GM18867 (cell line): ENCODE measurements around the gene UTP14A.

Source experiments
- ATAC-seq: cut with Tn5 transposase; IDR thresholded peaks from one replicate; pipeline ENCODE4 v1.9.1; 2021; ENCODE audit warnings: mild to moderate bottlenecking, moderate library complexity; ENCODE audit not compliant: unreplicated experiment

The UTP14A gene

GRCh38 chrX:129945131-129945530 lies 39.2 kb downstream of the UTP14A start:
- no peak for ATAC-seq

GRCh38 chrX:129953334-129953648 lies 47.3 kb downstream of the UTP14A start:
- no peak for ATAC-seq

GRCh38 chrX:129953881-129954280 lies 47.9 kb downstream of the UTP14A start:
- ATAC-seq: no peak

GRCh38 chrX:129954804-129955203 lies 48.8 kb downstream of the UTP14A start:
- no peak for ATAC-seq

- ATAC-seq: no peak
These were observed 49.7 kb downstream of the UTP14A start for GRCh38 chrX:129955682-129956081.

DNA sequence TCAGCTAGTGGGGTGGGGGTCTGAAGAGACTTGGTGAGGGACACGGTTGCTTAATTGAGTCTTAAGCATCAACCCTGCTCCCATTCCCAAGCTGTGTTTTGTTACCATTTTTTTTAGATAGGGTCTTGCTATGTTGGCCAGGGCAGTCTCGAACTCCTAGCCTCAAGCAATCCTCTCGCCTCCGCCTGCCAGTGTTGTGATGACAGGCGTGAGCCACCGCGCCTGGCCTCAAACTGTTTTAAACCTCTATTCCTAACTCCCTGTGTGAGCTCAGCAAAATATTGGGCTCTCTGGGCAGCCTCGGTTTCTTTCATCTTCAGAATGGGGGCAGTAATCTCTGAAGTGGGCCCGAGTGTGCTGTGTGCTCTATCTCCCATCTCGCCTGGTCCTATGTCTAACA lies 50.2 kb downstream of the UTP14A start:
- no peak for ATAC-seq

GRCh38 chrX:129956765-129957164 lies 50.8 kb downstream of the UTP14A start:
- ATAC-seq: no peak

- peak; percentile 67 for ATAC-seq
These were observed 51.5 kb downstream of the UTP14A start for GRCh38 chrX:129957241-129958082.

DNA sequence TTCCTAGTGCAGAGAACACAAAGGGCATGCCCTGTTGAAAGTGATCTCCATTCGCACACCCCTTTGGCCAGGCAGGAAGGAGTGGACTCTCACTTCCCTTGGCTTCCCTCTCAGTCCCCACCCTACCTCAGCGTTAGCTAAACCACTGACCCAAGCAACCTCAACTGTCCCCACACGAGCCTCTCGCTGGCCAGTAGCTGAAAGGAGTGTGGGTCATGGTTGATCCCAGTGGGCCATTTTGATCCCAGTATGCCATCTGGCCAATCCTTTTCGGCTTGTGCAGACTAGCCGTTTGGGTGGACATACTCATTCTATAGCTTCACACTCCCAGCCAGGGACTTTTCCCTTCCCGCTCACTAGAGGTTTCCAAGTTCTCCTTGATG lies 52.1 kb downstream of the UTP14A start:
- no peak for ATAC-seq

GRCh38 chrX:129958814-129959492 lies 53.0 kb downstream of the UTP14A start:
- no peak for ATAC-seq

DNA sequence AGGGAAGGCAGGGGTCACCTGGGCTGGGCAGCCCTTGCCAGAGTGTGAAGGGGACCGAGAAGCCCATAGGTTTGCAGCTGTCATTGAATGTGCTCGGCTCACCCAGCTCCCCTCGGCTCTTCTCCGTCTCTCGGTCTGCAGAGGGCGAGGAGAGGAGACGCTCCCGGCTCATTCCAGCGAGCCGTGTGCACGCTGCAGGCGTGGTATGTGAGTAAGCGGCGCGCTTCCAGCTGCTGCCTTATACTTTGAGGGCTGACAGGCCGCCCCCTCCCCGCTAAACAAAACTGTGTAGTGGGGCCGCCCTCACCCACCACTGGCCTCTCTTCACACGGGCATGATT lies 53.5 kb downstream of the UTP14A start:
- ATAC-seq: no peak

DNA sequence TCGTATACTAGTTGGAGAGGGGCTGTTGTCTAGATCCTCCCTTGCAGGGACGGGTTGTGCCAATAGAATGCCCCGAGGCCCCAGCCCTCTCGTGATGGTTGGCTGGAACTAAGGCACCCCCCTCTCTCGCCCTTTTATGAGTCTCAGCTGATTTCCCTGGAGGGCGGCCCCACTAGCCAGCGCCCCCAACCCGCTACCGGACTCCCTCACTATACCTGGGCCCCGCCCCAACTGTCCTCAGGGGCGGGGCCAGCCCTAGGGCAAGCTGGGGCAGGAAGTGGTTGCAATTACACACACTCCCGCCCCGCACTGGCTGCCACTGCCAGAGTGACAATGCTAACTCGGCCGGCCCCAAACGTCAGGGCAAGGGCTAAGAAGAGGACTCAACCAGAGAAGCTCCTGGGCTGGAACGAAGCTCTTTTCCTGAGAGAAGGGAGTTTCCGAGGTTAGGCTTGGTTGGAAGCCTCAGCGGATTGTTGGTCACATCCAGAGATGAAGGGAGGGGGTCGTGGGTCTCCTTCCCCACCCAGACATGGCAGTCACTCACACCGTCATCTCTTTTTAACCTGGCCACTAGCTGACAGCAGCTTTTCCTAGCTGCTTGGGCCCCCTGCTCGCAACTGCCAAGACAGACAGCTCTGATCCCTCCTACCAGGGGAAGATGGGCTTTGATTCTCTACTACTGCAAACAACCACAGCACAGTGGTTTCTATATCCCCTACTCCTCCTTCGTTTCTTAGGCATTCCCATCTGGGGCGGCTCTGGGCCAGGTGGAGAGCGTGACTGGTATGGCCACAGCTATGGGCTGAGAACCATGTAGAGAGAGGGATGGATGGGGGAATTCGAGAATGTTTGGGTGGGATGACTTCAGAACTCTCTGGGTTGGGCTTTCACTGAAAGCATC lies 55.5 kb downstream of the UTP14A start:
- ATAC-seq: peak; percentile 92

GRCh38 chrX:129963729-129964128 lies 57.8 kb downstream of the UTP14A start:
- no peak for ATAC-seq

DNA sequence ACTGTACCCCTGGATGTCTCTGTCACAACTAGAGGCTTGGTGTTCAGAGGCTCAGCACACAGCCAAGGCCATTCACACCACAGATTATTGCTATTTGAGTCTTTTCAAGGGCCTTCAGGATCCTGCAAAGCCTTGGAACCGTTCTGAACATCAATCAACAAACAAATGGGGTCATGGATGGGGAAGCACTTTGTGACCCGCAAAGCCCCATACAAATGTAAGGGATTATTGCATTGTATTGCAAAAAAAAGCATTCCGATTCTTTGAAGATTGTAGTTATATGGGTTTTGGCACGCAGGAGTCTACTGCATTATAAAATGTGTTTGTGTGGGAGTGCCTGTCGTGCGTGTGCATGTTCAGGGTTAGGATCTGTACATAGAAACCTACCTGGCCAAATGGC lies 59.2 kb downstream of the UTP14A start:
- no peak for ATAC-seq

DNA sequence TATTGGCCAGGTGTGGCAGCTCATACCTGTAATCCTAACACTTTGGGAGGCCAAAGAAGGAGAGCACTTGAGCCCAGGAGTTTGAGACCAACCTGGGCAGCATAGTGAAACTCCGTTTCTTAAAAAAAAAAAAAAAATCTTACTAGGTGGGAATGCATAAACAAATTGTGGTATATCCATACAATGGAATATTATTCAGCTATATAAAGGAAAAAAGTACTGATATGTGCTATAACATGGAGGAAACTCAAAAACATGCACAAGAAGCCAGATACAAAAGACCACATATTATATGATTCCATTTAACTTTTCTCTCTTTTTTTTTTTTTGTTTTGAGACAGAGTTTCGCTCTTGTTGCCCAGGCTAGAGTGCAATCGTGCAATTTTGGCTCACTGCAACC lies 63.0 kb downstream of the UTP14A start:
- ATAC-seq: no peak

DNA sequence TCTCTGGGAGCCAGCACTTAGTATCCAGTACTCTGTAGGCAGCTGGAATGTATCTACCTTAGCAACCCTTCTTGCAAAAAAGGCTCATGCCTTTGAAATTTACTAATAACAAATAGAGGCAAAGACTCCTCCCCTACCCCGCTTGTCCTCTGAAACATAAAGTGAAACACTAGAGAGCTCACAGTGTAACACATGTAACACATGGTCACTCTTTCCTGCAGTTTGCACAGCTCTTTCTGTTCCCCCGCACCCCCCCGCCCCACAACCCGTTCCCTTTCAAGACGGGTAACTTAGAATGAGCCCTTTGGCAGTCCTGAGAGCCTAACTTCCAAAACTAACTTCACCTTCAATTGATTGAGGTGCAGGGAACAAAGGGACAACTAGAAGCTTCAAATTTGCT lies 70.5 kb downstream of the UTP14A start:
- ATAC-seq: no peak
